DND-41 (cell line): ENCODE measurements around the gene NOTCH2.
"Not testable (repeated sequence)": the region's sequence is repeated elsewhere in the genome, so short reads cannot be mapped to it uniquely, and the experiment has no call there.

Experiments
- CTCF ChIP-seq: IDR thresholded peaks from 2 replicates; pipeline ENCODE4 v1.5.1; 2012; ENCODE audit warnings: borderline replicate concordance, low read length, moderate library complexity, mild to moderate bottlenecking; ENCODE audit not compliant: poor library complexity, severe bottlenecking; ENCODE audit errors: extremely low read depth
- EZH2 ChIP-seq: IDR thresholded peaks from 3 replicates; pipeline ENCODE4 v1.6.1; 2012; ENCODE audit warnings: borderline replicate concordance, low read depth, mild to moderate bottlenecking, moderate library complexity, low read length, inconsistent platforms; ENCODE audit not compliant: severe bottlenecking

DNA sequence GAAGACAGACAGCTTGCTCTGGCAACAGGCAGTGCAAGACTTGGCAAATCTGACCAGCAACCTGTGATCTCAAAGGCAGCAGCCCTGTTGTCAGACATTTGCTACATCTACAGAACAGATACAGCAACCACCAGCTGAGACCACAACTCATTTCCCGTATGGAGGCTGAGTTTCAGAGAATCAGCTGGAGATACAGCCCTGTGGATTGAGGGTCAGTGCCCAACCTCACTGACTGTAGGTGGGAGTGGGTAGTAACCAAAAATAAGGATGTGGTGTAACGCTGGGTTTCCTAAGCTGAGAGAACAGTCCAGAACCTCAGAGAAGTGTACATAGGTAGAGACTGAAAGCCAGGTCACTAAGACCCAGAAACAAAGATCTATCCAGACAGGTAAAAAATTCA is 35.8 kb upstream of the NOTCH2 start:
- TF ChIP-seq CTCF, EZH2: not testable (repeated sequence)
